Stimulated activated CD4-positive, alpha-beta T cell treated with anti-CD3 and anti-CD28 coated beads, Interleukin-12 subunit alpha, Interleukin-12 subunit beta, amount 100 ng/mL, for 48 hours (primary cell): ENCODE measurements around the gene CSTA.

ENCODE experiments used
- DNase-seq, 3 donors: peaks; one replicate each; pipeline ENCODE4 v3.0.0-alpha.2; 2020; ENCODE audit warnings: low read depth in 2 of 3, low spot score in 1 of 3

Gene CSTA

DNA sequence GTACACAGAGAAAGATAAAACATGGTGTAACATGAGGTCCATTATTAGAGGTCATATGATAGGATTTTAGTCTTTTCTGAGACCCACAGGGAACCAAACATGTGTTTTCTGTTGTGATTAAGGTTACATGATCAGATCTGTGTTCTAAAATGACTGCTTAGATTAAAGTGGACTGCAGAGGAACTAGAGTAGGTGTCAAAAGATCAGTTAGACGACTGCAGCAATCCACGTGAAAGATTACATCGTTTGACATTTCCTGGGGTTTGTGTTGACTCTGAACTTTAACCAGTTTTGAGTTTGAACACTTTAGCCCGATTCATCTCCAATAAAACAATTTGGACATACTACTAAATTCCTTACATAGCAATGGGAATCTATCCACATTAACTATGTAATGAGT, 52.9 kb downstream of the CSTA start:
- DNase-seq = no peak

DNA sequence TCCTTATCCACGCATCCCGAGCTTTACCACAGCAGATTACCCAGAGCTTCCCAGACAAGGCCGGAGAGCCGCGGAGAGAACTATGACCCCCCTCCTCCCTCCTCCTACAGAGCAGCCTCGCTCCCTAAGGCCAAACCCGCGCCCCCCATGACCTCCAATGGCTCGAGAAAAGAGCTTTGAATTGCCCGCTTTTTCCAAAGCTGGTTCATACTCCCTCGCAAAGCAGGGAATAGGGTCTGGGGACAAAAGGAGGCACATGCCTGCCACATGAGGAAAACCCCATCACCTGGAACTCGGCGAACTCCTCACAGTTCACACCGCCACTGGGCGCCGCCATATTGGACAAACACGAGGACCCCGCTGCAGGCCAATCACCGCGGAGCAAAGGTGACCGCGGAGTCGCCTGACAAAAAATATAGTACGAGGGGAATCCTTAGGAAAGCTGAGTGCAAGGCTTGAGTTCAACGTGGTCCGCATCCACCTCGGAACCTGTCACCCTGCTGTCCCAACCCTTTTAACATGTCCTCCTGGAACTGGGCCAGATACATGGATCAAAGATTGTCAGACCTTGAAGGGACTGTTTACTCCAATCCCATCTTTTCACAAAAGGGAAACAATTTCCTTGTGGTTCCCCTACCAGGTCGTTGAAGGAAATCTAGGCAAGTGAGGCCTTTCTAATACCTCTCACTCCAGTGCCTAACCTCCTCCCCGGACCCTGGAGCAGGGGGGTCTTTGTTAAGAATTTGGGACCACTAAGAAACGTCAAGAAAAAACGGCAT, 58.0 kb downstream of the CSTA start, which contains the start of gene MIX23:
Gene MIX23 (minus strand): TSS at position 344 of the 779 bp plus-strand sequence. CDS start 7 bp downstream, at position 337.
- peak; percentile 84 to 85 (median 84) for DNase-seq

DNA sequence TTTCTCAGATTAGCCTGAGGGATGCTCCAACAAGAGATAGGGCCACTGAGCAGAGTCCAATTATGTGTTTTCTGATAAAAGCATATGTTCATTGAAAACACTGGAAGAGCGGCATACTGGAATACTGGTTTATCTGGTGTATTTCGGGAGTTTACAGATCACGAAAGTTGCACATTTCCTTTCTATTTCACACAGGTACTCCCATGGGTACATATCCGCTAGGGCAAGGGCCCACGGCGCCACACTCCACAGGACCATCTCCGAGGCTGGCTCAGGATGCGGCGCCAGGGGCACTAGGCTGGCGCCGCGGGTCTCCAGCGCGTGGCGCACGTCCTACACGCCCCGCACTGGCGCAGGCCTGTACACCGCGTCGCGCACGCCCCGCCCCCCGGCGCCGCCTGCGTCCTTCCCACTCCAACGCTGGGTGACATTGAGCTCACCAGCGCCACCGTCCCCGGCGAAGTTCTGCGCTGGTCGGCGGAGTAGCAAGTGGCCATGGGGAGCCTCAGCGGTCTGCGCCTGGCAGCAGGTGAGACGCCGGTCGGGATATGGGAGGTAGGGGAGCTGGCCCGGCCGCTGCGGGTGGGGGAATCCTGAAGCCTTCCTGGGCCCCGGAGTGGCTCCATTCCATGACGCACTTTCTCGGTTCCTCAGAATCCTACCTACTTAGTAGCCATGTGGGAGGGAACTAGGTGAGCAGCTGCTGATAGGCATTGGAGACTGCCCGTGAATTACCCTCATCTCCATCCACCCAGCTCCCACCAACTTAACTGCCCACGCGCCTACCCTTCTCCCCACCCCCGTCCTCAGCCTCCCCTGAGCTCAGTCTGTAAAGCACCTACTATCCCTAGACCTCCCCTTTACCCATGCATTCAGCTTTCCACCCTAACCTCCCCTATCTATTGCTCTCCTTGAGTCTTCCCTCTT, 59.0 kb downstream of the CSTA start, which contains the start of gene FAM162A:
Gene FAM162A (plus strand): TSS at position 412 of the 927 bp plus-strand sequence. CDS start 84 bp downstream, at position 496.
- DNase-seq = peak; percentile 88 to 94 (median 88)

DNA sequence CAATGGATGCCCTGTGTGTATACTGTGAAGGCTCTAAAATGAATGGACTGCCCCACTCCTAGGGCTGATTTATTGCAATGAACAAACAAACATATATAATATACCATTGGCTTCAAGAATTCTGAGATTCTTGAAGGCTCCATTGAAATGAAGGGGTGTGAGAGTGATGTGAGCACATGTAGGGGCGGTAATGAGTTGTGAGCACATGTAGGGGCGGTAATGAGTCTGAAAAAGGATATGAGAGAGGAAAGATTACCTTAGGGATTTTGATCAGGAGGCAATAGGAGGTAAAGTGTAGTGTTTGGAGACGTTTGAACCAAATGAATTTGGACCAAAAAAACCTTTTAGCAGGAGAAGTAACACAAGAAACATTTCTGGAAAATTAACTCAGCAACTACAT, 62.7 kb downstream of the CSTA start:
- no peak for DNase-seq

DNA sequence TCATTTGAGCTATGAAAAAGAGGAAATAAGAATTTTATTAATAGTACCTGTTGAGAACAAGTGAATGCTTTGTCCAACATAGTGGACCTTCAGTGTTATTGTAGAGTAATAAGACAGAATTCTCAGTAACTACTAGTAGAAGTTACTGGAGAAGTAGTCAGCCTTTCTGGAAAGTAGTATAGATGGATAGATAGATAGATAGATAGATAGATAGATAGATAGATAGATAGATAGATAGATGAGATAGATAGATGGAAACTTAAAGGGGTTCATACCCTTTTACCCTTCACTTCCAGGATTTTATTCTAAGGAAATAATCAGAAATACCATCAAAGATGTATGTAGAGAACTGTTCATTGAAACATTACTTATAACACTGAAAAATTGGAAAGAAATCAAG, 64.1 kb downstream of the CSTA start:
- DNase-seq = no peak

DNA sequence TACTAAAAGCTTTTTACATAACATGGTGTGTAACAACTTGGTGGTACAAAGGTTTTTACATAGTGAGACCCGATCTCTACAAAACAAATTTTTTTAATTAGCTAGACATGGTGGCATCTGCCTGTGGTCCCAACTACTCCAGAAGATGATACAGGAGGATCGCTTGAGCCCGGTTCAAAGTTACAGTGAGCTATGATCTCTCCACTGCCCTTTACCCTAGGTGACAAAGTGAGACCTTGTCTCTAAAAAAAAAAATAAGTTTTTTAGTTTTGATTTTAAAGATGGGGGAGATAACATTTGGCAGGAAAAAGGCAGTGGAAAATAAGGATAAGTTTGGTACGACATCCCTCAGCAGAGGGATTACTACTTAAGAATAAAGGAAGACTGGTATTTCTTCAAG, 64.8 kb downstream of the CSTA start:
- DNase-seq = no peak

DNA sequence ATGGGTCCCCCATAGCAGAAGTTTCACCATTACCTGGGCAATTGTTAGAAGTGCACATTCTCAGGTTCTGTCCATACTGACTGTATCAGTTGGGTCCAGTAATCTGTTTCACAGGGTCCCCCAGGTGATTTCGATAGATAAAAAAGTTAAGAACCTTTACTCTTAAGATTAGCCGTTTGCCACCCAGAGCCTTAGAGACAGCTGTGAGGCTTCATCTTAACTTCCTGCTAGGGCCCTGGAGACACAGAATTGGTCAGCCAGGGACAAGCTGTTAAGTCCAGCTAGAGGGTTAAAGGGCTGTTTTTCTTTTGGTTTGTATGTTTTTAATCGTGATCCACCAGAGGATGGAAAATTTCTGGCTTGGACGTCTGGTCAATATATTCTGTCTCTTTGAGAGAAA, 65.6 kb downstream of the CSTA start:
- no peak for DNase-seq
